Measurements from ENCODE around the gene LRBA.
"Not testable (repeated sequence)": the region's sequence is repeated elsewhere in the genome, so short reads cannot be mapped to it uniquely, and the experiment has no call there.

LRBA gene

DNA sequence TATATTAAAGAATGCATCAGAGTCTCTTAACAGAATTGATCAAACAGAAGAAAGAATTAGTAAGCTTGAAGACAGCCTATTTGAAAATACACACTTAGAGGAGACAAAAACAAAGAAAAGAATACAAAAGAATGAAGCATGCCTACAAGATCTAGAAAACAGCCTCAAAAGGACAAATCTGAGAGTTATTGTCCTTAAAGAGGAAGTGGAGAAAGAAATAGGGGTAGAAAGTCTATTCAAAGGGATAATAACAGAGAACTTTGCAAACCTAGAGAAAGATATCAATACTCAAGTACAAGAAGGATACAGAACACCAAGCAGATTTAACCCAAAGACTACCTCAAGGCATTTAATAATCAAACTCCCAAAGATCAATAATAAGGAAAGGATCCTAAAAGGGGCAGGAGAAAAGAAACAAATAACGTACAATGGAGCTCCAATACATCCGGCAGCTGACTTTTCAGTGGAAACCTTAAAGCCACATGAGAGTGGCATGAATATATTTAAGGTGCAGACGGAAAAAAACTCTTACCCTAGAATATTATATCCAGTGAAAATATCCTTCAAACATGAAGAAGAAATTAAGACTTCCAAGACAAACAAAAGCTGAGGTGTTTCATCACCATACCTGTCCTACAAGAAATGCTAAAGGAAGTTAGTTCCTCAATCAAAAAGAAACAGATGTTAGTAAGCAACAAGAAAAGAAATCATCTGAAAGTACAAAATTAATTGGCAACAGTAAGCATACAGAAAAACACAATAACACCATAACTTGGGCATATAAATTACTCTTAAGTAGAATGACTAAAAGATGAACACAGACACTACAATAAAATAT lies 36.1 kb downstream of the LRBA start:
- DNase-seq (ENCODE audit: extremely low read depth in 1 of 2, low read depth in 1 of 2), result no peak

DNA sequence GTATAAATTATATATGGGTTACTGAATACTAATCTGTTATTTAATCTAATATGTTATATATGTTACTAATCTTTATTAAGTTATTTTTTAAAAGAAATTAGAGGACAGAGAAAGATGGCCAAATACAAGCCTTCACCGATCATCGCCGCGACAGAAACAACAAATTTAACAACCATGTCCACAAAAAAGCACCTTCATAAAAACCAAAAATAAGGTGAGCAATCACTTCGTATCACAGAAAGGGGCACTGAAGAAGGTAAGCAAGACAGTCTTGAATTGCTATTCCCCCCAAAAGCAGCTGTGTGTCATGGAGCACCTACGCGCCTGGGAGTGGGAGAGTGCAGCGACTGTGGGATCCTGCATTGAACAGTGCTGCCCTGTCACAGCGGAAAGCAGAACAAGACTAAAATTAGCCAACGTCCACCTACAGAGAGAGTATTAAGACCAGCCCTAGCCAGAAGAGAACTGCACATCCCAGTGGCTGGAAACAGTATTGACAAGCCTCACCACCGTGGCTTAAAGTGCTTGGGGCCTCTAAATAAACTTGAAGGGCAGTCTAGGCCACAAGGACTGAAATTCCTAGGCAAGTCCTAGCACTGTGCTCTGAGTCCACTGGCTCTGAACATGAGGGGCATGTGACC lies 38.5 kb downstream of the LRBA start:
- no peak for DNase-seq (ENCODE audit: extremely low read depth in 1 of 2, low read depth in 1 of 2)

DNA sequence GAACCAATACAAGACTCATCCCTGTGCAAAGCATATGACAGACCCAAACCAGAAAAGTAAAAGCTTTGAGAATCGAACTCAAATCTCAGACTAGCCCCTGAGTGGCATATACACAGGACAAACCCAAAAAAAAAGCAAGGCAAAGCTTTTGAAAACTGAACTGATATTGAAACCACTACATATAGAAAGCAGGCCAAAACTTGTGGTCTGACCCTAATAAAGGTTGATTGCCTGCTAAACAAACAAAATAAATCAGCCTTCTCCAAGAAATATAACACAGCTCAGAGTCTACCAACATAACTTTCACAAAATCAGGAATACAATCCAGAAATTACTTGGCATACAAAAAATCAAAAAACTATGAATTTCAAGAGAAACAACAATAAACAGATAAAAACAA lies 40.3 kb downstream of the LRBA start:
- DNase-seq (ENCODE audit: extremely low read depth in 1 of 2, low read depth in 1 of 2), result no peak

DNA sequence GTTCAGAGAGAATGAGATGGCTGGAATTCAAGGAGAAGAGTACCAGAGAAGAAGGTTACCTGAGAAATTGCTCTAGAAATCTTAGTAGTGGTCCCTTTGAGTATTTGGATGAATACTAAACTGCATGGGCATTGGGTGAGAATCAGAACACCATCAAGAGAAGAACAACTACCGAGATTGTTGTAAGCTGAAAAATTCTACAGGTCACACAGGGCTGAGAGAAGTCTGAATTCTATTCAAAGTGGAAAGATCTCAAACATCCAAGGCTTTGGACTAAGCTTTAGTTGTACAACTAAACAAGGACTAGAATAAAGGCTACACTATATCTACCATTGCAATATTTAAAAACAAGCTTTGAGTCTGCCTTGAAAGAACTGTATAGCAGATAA lies 40.8 kb downstream of the LRBA start:
- no peak for DNase-seq (ENCODE audit: extremely low read depth in 1 of 2, low read depth in 1 of 2)

DNA sequence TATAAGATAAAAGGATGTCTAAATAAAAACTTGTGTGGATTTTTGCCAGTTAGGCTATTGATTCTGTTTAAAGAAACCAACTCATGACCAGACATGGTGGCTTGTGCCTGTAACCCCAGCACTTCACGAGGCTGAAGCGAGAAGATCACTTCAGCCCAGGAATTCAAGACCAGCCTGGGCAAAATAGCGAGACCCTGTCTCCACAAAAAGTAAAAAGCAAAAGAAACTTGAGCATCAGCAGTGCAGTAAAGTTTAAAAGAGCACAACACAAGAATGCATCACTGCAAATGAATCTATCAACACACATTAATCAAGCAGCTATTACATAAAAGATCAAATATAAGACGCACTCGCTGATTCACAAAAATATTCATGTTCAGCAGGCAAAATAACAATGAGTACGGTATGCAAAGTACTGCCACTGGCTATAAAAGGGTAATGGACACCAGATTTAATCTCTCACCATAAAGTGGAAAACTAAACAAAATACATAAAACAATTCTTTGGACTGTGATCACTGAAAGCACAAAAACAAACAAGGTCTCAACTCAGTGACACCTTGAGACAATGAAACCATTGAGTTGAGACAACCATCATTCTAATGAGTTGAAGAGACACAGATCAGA lies 41.3 kb downstream of the LRBA start:
- DNase-seq (ENCODE audit: extremely low read depth in 1 of 2, low read depth in 1 of 2), result no peak

DNA sequence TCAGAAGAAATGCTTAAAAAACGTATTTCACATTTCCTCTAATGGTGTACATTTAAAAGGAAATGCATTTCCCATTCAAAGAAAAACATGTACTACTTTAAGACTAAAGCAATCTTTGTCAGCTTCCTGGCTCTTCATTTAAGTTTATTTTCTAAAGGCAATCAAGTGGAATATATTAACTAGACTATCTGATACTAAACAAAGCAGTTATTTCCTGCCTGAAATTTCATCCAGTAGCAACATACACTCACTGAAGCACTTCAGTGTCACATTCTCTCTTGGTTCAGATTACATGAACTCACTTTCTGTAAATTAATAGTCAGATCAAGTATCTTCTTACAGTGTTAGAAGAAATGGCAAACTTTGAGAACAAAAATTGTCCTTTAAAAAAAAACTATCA lies 42.5 kb downstream of the LRBA start:
- DNase-seq (ENCODE audit: extremely low read depth in 1 of 2, low read depth in 1 of 2), result no peak

DNA sequence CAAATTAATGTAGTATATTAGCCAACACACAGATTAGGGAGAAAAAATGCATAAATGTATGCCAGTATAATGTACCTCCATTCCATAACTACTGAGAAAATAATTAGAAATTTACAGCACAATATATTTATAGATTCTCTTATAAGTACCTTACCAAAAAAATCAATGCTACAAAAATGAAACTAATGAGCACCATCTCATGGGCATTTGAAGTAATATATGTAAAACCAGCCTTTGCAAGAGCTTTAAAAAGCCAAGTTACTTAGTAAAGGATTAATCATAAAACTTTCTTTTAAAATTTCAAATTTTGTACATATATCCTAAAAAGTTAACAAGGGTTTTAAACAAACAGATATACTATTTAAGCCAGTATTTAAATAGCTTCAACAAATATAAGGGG lies 43.2 kb downstream of the LRBA start:
- DNase-seq (ENCODE audit: extremely low read depth in 1 of 2, low read depth in 1 of 2), result no peak

DNA sequence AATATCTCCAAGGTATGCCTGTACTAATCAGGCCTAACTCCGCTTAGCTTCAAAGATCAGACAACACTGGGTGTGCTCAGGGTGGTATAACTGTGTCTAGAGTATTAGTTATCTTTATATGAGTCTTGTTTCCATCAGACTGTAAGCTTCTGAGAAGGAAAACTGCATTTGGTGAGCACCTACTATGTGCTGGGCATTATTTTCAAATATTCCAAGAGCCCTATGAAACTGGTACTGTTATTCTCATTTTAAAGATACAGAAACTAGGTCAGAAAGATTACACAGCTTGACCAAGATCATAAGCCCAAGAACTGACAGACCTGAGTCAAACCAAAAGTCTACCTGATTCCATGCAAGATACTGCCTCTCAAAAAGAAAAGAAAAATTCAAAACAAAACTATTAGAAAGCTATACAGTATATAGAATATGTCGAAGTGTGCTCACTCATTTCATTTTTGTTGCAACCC lies 44.4 kb downstream of the LRBA start:
- DNase-seq (ENCODE audit: extremely low read depth in 1 of 2, low read depth in 1 of 2), result no peak

DNA sequence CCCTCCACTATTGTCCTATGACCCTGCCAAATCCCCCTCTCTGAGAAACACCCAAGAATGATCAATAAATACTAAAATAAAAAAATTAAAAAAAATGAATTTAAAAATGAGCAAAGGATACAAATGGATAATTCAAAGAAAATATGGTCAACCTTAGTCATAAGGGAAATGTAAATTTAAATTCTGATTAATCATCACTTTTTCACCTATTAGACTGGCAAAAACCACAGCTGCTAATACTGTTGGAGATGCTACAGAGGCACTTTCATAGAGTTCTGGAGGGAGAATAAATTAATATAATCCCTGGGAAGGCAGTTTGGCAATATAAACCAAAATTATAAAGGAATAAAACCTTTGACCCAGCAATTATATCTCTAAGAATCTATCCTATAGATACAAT lies 50.3 kb downstream of the LRBA start:
- no peak for DNase-seq (ENCODE audit: extremely low read depth in 1 of 2, low read depth in 1 of 2)

DNA sequence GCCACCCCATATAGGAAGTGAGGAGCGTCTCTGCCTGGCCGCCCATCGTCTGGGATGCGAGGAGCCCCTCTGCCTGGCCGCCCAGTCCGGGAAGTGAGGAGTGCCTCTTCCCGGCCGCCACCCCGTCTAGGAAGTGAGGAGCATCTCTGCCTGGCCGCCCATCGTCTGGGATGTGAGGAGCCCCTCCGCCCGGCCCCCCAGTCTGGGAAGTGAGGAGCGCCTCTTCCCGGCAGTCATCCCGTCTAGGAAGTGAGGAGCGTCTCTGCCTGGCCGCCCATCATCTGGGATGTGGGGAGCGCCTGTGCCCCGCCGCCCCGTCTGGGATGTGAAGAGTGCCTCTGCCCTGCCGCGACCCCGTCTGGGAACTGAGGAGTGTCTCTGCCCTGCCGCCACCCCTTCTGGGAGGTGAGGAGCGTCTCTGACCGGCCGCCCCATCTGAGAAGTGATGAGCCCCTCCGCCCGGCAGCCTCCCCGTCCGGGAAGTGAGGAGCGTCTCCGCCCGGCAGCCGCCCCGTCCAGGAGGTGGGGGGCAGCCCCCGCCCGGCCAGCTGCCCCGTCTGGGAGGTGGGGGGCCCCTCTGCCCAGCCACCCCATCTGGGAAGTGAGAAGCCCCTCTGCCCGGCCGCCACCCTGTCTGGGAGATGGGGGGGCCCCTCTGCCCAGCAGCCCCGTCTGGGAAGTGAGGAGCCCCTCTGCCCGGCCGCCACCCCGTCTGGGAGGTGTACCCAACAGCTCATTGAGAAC lies 51.3 kb downstream of the LRBA start:
- not testable (repeated sequence) for DNase-seq (ENCODE audit: extremely low read depth in 1 of 2, low read depth in 1 of 2)

DNA sequence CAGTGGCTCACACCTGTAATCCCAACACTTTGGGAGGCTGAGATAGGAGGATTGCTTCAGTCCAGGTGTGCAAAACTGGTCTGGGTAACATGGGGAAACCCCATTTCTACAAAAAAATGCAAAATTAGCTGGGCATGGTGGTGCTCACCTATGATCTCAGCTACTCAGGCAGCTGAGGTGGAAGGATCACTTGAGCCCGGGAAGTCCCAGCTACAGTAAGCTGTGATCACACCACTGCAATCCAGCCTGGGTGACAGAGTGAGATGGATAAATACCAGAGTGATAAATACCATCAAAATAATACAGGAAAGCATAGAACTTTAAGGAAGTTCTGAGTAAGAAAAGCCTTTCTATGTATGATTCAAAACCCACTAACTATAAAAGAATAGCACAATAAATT lies 52.8 kb downstream of the LRBA start:
- no peak for DNase-seq (ENCODE audit: extremely low read depth in 1 of 2, low read depth in 1 of 2)

DNA sequence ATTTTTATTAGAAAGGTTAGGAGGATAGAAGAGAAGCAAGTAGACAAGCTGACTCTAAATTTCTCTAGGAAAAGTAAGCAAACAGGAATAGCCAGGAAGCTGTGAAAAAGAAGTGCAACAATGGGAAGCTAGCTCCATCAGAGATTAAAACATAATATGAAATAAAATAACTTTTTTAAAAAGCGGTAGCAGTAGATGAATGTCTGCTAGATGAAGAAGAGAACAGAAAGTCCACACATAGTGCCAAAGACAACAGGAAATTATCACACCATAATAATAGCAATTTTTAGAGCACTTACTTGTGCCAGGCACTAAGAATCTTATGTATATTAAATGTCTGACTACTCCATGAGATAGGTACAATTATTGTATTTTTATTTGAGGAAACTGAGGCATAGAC lies 53.5 kb downstream of the LRBA start:
- no peak for DNase-seq (ENCODE audit: extremely low read depth in 1 of 2, low read depth in 1 of 2)

DNA sequence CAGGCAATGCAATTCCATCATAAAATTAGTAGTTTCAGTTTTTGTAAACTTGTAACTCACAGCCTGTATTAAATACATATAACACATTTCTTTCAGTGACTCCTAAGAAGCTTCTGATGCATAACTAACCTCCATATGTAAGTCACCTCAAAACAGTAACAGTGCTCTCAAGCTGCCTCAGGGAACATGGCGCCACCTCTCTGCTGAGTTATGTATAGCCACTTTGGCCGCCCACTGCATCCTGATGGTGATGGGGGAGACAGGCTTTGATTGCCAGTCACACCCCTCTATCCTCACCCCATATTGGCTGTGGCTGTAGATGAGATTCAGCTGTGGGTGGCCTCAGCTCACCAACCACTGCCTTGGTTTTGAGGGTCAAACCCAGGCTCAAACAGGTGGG lies 54.3 kb downstream of the LRBA start:
- peak in 1 of 2 donors; percentile 14 for DNase-seq (ENCODE audit: extremely low read depth in 1 of 2, low read depth in 1 of 2)

DNA sequence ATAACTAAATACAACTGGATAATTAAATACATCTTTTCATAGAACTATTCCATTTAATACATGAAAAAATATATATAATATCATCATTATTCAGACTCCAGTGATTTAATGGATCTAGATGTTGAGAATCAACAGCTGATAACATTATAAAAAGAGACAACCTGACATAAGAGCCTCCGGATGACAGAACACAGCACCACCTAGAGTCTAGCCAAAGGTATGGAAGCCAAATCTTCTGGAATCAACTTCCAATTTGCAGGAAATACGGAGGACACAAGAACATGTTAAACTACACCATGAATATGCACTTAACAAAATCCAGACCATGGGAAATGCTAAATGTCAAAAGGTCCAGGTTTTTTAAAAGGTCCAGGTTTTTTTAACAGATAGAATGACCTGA lies 55.0 kb downstream of the LRBA start:
- no peak for DNase-seq (ENCODE audit: extremely low read depth in 1 of 2, low read depth in 1 of 2)

DNA sequence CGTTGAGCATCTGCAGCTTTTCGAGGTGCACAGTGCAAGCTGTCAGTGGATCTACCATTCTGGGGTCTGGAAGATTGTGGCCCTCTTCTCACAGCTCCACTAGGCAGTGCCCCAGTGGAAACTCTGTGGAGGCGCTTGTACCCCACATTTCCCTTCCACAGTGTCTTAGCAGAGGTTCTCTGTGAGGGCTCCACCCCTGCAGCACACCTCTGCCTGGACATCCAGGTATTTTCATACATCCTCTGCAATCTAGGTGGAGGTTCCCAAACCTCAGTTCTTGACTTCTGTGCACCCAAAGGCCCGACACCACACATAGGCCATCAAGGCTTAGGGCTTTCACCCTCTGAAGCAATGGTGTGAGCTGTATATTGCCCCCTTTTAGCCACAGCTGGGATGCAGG lies 57.1 kb downstream of the LRBA start:
- not testable (repeated sequence) for DNase-seq (ENCODE audit: extremely low read depth in 1 of 2, low read depth in 1 of 2)

DNA sequence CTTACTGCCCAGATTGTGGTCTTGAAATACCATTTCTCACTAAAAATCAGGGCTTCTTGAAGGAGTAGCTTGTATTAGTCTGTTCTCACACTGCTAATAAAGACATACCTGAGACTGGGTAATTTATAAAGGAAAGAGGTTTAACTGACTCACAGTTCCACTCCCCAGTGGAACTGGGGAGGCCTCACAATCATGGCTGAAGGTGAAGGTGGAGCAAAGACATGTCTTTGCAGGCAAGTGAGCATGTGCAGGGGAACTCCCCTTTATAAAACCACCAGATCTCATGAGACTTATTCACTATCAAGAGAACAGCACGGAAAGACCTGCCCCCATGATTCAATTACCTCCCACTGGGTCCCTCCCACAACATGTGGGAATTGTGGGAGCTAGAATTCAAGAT lies 58.0 kb downstream of the LRBA start:
- not testable (repeated sequence) for DNase-seq (ENCODE audit: extremely low read depth in 1 of 2, low read depth in 1 of 2)

DNA sequence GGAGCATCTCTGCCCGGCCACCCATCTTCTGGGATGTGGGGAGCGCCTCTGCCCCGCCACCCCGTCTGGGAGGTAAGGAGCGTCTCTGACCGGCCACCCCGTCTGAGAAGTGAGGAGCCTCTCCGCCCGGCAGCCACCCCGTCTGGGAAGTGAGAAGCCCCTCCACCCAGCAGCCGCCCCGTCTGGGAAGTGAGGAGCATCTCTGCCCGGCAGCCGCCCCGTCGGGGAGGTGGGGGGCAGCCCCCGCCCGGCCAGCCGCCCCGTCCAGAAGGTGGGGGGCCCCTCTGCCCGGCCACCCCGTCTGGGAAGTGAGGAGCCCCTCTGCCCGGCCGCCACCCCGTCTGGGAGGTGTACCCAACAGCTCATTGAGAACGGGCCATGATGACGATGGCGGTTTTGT lies 61.2 kb downstream of the LRBA start:
- not testable (repeated sequence) for DNase-seq (ENCODE audit: extremely low read depth in 1 of 2, low read depth in 1 of 2)

DNA sequence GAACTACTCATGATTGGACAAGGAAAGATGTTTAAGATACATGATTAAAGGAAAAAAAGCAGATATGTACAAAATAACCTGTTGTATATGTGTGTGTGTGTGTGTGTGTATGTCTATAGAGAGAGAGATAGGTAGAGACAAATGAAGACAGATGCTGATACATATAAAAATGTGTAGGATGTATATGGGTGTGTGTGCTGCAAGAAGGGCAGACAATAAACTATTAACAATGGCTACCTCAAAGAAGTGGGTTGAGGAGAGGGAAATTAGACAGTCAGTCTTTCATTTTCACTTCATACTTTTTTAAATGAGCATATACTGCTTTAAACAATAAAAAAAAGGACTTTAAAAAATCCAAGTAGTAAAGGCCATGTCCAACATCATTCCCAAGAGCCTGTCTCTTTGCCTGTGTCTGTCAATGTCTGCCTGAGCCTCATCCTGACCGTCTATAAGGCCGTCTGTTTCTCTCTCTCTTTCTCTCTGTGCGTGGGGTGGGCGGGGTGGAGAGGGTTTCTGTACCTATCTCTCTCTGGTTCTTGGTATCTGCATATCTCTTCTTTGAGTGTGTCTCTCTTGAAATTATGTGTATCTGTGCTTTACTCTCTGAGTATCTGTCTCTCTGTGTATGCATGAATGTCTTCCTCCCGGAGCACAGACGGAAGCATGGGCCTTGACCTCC lies 62.8 kb downstream of the LRBA start:
- no peak for DNase-seq (ENCODE audit: extremely low read depth in 1 of 2, low read depth in 1 of 2)

DNA sequence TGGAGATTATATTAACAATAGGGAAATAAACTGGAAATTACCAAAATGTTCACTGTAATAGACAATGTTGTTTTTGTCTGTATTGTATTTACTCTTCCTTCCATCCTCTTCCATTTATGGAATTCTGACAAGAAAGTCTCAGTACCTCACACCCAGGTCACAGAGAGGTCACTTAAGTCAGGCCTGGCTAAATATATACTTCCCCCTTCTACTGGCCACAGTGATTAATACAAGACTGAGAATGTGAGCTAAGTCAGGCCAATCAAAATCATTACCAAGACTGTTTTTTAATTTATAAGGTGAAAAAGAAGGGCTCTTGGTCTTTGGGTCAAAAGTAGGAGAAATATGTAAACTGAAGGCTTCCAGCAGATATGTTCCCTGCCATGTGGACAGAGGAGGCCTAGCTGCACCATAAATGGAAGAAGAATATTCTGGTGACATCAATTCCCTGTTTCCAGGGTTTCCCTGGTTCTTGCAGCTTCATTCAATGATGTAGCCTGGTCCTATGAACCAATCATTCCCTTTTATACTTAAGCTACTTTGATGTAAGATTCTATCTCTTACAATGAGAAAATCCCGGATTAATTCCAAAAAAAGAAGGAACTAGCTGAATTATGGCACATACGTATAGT lies 64.3 kb downstream of the LRBA start:
- DNase-seq (ENCODE audit: extremely low read depth in 1 of 2, low read depth in 1 of 2), result no peak

DNA sequence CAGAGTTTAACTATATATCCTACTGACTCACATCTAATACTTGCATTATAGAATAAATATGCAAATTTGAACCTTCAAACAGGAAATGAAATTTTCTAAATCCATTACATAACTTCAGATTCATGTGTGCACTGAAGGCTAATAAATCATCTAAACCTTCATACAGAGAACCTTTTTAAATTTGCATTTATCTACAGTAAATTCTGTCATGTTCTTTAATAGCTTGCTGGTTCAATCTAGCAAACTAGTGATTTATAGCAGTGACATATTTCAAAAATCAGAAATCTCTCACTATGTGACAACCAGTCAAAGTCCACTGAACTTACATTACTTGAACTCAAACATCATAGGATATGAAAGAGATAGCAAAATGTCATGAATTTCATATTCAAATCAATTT lies 65.1 kb downstream of the LRBA start:
- no peak for DNase-seq (ENCODE audit: extremely low read depth in 1 of 2, low read depth in 1 of 2)
